ENCODE results near the gene CHMP1A. TPM values are rescaled to one million over a fixed set of nuclear protein-coding genes. Genes with fewer than 3 reads are reported as not detected.

The CHMP1A gene
- total and polyA plus RNA-seq, 2 of the 8 experiments (the other 6 are each of a cell fraction or from before 2014, with no cell fraction given) = 64.4 to 75.8 TPM

DNA sequence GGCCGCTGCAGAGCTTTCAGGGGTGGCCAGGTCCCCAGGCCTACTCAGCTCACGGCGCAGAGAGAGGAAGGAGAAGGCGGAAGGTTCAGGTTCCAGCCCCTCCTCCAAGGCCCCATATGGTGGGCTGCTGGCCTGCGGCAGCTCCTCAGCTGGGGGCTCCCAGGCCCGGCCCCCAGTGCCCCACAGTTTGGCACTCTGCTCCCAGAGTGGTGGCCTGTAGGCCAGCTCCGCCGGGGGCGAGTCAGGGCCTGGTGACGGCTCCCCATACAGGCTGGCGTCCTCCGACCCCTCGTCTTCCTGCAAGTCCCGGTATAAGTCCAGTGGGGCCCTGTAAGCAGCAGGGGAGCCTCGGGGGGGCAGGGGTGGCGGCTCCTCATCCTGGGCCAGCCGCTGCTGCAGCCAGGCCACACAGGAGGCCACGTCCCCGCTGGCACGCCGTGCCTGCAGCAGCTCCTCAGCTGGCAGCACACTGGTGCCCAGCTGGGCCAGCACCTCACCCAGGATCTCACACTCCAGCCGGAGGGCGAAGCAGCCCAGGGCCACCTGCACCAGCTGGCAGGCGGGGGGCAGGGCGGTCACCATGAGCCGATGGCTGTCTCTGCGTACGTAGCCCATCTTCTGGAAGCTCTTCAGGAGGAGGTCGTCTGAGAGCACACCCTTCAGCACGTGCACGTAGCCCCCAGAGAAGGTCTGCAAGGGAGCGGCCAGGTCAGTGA, 40.3 kb upstream of the CHMP1A start (continued):
- TF ChIP-seq HDAC6 (IDR thresholded peaks at IDR 0.05; ENCODE audit: low read depth, low read length) = no peak
- TF ChIP-seq, protein P1, sequence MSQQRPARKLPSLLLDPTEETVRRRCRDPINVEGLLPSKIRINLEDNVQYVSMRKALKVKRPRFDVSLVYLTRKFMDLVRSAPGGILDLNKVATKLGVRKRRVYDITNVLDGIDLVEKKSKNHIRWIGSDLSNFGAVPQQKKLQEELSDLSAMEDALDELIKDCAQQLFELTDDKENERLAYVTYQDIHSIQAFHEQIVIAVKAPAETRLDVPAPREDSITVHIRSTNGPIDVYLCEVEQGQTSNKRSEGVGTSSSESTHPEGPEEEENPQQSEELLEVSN (IDR thresholded peaks at IDR 0.05) = no peak
- no peak for TF ChIP-seq PHF8 (conservative IDR thresholded peaks at IDR 0.05; ENCODE audit: low read depth, low read length)
- TF ChIP-seq RBBP5 (IDR thresholded peaks at IDR 0.05; ENCODE audit: borderline replicate concordance, low read depth, low read length) = no peak

Data from H1 (cell line).